Sigmoid colon (tissue), 4 donors: Measurements from ENCODE around the gene MYO5C.

ENCODE experiments used
- EP300 ChIP-seq, 4 donors: sonication (generic); formaldehyde crosslinking; IDR thresholded peaks; one replicate each; pipeline ENCODE4 v1.6.1; 2017; ENCODE audit warnings: antibody characterized with exemption in 4 of 4
- POLR2A ChIP-seq, 2 donors: fragments of 450-650 bp; IDR thresholded peaks; one replicate each; pipeline ENCODE4 v1.6.1; 2016; ENCODE audit warnings: antibody characterized with exemption in 2 of 2, mild to moderate bottlenecking in 2 of 2, moderate library complexity in 2 of 2

- TF ChIP-seq POLR2A (IDR thresholded peaks at IDR 0.05) (no peak), EP300 (IDR thresholded peaks at IDR 0.05) (no peak)
These were observed 10.7 kb upstream of the MYO5C start for GRCh38 chr15:52306270-52306669.
